Adipose tissue (tissue), 3 donors: ENCODE results near the gene KIRREL3. TPM values are rescaled to one million over a fixed set of nuclear protein-coding genes. Genes with fewer than 3 reads are reported as not detected.

Source experiments
- H3K27ac ChIP-seq: one replicate; pipeline ENCODE4 v1.5.1; 2013; ENCODE audit warnings: low read depth, low read length
- WGBS, 3 donors: extraction: QIAGEN DNeasy Blood & Tissue Kit; methylation state at CpG; one replicate each; pipeline ENCODE4 v1.1.7; 2013; 5-methylcytosine and 5-hydroxymethylcytosine counted together
- polyA plus RNA-seq, 3 donors: library from polyadenylated mRNA; stranded (reverse); fragments of 200-250 nt; gene quantifications; one replicate each; pipeline ENCODE4 v1.2.3, GENCODE V29; 2013
- donor health status: healthy with polysubstance abuse.
- donor health status: Bipolar disorder and iron deficiency.
- donor health status: healthy.

The KIRREL3 gene
- polyA plus RNA-seq, 3 donors, result 0.04 to 0.34 (median 0.13) TPM

- H3K27ac ChIP-seq, result no peak overlapping the region
- WGBS, 3 donors, result 75 to 85% (median 84%) methylated on average over 9 of the region's 9 CpGs
These were observed 422.1 kb downstream of the KIRREL3 start for GRCh38 chr11:126578426-126578825.

- 35 to 49% (median 42%) methylated on average over 2 of the region's 2 CpGs for WGBS, 3 donors
- no peak overlapping the region for H3K27ac ChIP-seq
These were observed 422.5 kb downstream of the KIRREL3 start for GRCh38 chr11:126578021-126578420.

GRCh38 chr11:126575849-126576248 is 424.7 kb downstream of the KIRREL3 start:
- H3K27ac ChIP-seq, result no peak overlapping the region
- 77 to 90% (median 88%) methylated on average over 4 of the region's 4 CpGs for WGBS, 3 donors

GRCh38 chr11:126573325-126573978 is 427.1 kb downstream of the KIRREL3 start:
- H3K27ac ChIP-seq, result no peak overlapping the region
- WGBS, 3 donors, result 40 to 50% (median 48%) methylated on average over 11 of the region's 11 CpGs

GRCh38 chr11:126570489-126570888 is 430.1 kb downstream of the KIRREL3 start:
- WGBS, 3 donors, result 71 to 80% (median 80%) methylated on average over 5 of the region's 5 CpGs
- no peak overlapping the region for H3K27ac ChIP-seq

- 39 to 65% (median 53%) methylated on average over 4 of the region's 4 CpGs for WGBS, 3 donors
- H3K27ac ChIP-seq, result no peak overlapping the region
These were observed 433.2 kb downstream of the KIRREL3 start for GRCh38 chr11:126567419-126567818.

GRCh38 chr11:126564566-126564965 is 436.0 kb downstream of the KIRREL3 start:
- no peak overlapping the region for H3K27ac ChIP-seq
- 9 to 14% (median 12%) methylated on average over 9 of the region's 9 CpGs for WGBS, 3 donors

- H3K27ac ChIP-seq, result no peak overlapping the region
- 27 to 31% (median 28%) methylated on average over 8 of the region's 8 CpGs for WGBS, 3 donors
These were observed 439.2 kb downstream of the KIRREL3 start for GRCh38 chr11:126561327-126561893.

- 63 to 74% (median 72%) methylated on average over 4 of the region's 4 CpGs for WGBS, 3 donors
- no peak overlapping the region for H3K27ac ChIP-seq
These were observed 440.3 kb downstream of the KIRREL3 start for GRCh38 chr11:126560221-126560620.

GRCh38 chr11:126548581-126549550 is 451.7 kb downstream of the KIRREL3 start:
- WGBS, 3 donors, result 61 to 80% (median 77%) methylated on average over 20 of the region's 20 CpGs
- H3K27ac ChIP-seq, result no peak overlapping the region

GRCh38 chr11:126547691-126548090 is 452.9 kb downstream of the KIRREL3 start:
- WGBS, 3 donors, result 75 to 97% (median 80%) methylated on average over 9 of the region's 9 CpGs
- no peak overlapping the region for H3K27ac ChIP-seq

GRCh38 chr11:126547161-126547560 is 453.4 kb downstream of the KIRREL3 start:
- no peak overlapping the region for H3K27ac ChIP-seq
- 67 to 87% (median 86%) methylated on average over 9 of the region's 9 CpGs for WGBS, 3 donors

GRCh38 chr11:126546694-126547093 is 453.9 kb downstream of the KIRREL3 start:
- WGBS, 3 donors, result 74 to 87% (median 87%) methylated on average over 5 of the region's 5 CpGs
- H3K27ac ChIP-seq, result no peak overlapping the region

- H3K27ac ChIP-seq, result no peak overlapping the region
- WGBS, 3 donors, result 85 to 100% (median 95%) methylated on average over 2 of the region's 2 CpGs
These were observed 454.4 kb downstream of the KIRREL3 start for GRCh38 chr11:126546191-126546590.

GRCh38 chr11:126545057-126545555 is 455.5 kb downstream of the KIRREL3 start:
- no peak overlapping the region for H3K27ac ChIP-seq

GRCh38 chr11:126544108-126545056 is 456.2 kb downstream of the KIRREL3 start:
- no peak overlapping the region for H3K27ac ChIP-seq
- 13 to 17% (median 17%) methylated on average over 15 of the region's 15 CpGs for WGBS, 3 donors

More at GRCh38 chr11:126545057-126545555, 455.5 kb downstream of the KIRREL3 start:
- 68 to 81% (median 68%) methylated on average over 8 of the region's 8 CpGs for WGBS, 3 donors

GRCh38 chr11:126543691-126544090 is 456.9 kb downstream of the KIRREL3 start:
- 21 to 36% (median 30%) methylated on average over 7 of the region's 7 CpGs for WGBS, 3 donors

More at GRCh38 chr11:126543691-126544090, 456.9 kb downstream of the KIRREL3 start:
- no peak overlapping the region for H3K27ac ChIP-seq
